HepG2 (cell line): ENCODE measurements around the gene TPSD1. TPM values are rescaled to one million over a fixed set of nuclear protein-coding genes. Genes with fewer than 3 reads are reported as not detected.

Source experiments
- ATAC-seq: fragments of 200-7000 bp; cut with Tn5 transposase; 3 replicates; pipeline ENCODE4 v1.9.1; 2020; ENCODE audit warnings: mild to moderate bottlenecking, moderate library complexity
- BruUV-seq: library from RNA; stranded (reverse); fragments of 400-500 nt; replicated peaks from 2 replicates; lab custom pipeline; 2021; lab: Mats Ljungman, UMichigan
- CTCF ChIA-PET: fragments of 300-600 bp; formaldehyde crosslinking; extraction: SDS; loops from one replicate; lab custom pipeline; 2021; ENCODE audit warnings: low total read pairs, inconsistent platforms, low intra/inter-chr PET ratio; lab: Yijun Ruan, JAX
- POLR2A ChIA-PET: fragments of 350-600 bp; sonication (Branson Sonifier 250); formaldehyde crosslinking; loops from one replicate; lab custom pipeline; 2020; ENCODE audit warnings: antibody characterized with exemption, inconsistent platforms; lab: Yijun Ruan, JAX
- DNase-seq: peaks from one replicate; pipeline ENCODE4 v3.0.0-alpha.2; 2015; ENCODE audit warnings: low spot score
- FAIRE-seq: peaks from 3 replicates; lab custom pipeline; 2011; peaks lifted over from hg19 to GRCh38; lab: Jason Lieb, UNC
- H2AFZ ChIP-seq: one replicate; pipeline ENCODE4 v1.6.1; 2011; ENCODE audit warnings: low read length, inconsistent platforms
- H3K27ac ChIP-seq: fragments of 300-600 bp; 3 replicates; pipeline ENCODE4 v1.8.0; 2011; ENCODE audit warnings: mixed run types, mild to moderate bottlenecking, mixed read lengths, low read length, inconsistent platforms; ENCODE audit not compliant: insufficient read depth; ENCODE audit errors: extremely low read length
- H3K27me3 ChIP-seq, 2 experiments: fragments of 200-600 bp in 1 of 2; 2 replicates in 1 of 2; 3 replicates in 1 of 2; pipeline versions ENCODE4 v1.6.0 to v1.8.0; 2011; ENCODE audit warnings: low read length in 2 of 2, mild to moderate bottlenecking in 2 of 2, moderate library complexity in 2 of 2, inconsistent platforms in 1 of 2; ENCODE audit not compliant: insufficient read depth in 2 of 2, control insufficient read depth in 1 of 2
- H3K36me3 ChIP-seq, 2 experiments: fragments of 200-600 bp in 1 of 2; replicated peaks in 1 of 2; 2 replicates in 1 of 2; 3 replicates in 1 of 2; pipeline versions ENCODE4 v1.5.1 to v1.8.0; 2011; ENCODE audit warnings: low read length in 2 of 2, inconsistent platforms in 1 of 2; ENCODE audit not compliant: insufficient read depth in 2 of 2, control insufficient read depth in 1 of 2
- H3K4me1 ChIP-seq: 2 replicates; pipeline ENCODE4 v1.5.1; 2012; ENCODE audit warnings: low read length, inconsistent platforms; ENCODE audit not compliant: insufficient read depth
- H3K4me2 ChIP-seq: 2 replicates; pipeline ENCODE4 v1.6.0; 2011; ENCODE audit warnings: low read depth, low read length, inconsistent platforms
- H3K4me3 ChIP-seq, 3 experiments: fragments of 200-600 bp in 1 of 3; sonication (generic), shearing (Covaris generic) in 1 of 3; replicated peaks in 1 of 3; 2 replicates each; pipeline ENCODE4 v1.5.1; 2011 to 2016; ENCODE audit warnings: low read length in 3 of 3, inconsistent platforms in 2 of 3, low read depth in 2 of 3, mild to moderate bottlenecking in 2 of 3, control low read depth in 1 of 3, mixed read lengths in 1 of 3; ENCODE audit not compliant: insufficient read depth in 1 of 3
- H3K79me2 ChIP-seq: one replicate; pipeline ENCODE4 v1.6.1; 2011; ENCODE audit warnings: low read length, inconsistent platforms; ENCODE audit not compliant: insufficient read depth
- H3K9ac ChIP-seq: 2 replicates; pipeline ENCODE4 v1.6.0; 2011; ENCODE audit warnings: mild to moderate bottlenecking, low read depth, low read length, inconsistent platforms; ENCODE audit not compliant: insufficient read depth
- H3K9me3 ChIP-seq: 2 replicates; pipeline ENCODE4 v1.5.1; 2012; ENCODE audit warnings: mild to moderate bottlenecking, low read length
- H4K20me1 ChIP-seq: 2 replicates; pipeline ENCODE4 v1.6.0; 2011; ENCODE audit warnings: inconsistent platforms, mild to moderate bottlenecking, low read length, moderate library complexity; ENCODE audit not compliant: insufficient read depth
- EZH2 ChIP-seq: conservative IDR thresholded peaks from 2 replicates; pipeline ENCODE4 v1.6.1; 2012; ENCODE audit warnings: mild to moderate bottlenecking, low read depth, low read length, moderate library complexity
- KLF9 ChIP-seq: IDR thresholded peaks from 2 replicates; pipeline ENCODE4 v1.6.1; 2016; ENCODE audit warnings: low read depth
- RAD51 ChIP-seq: fragments of 450-650 bp; IDR thresholded peaks from 2 replicates; pipeline ENCODE4 v1.6.1; 2016; ENCODE audit warnings: borderline replicate concordance
- RXRB ChIP-seq: IDR thresholded peaks from 2 replicates; pipeline ENCODE4 v1.6.1; 2016; ENCODE audit warnings: borderline replicate concordance, missing genetic modification reagents, missing compliant biosample characterization
- SIX1 ChIP-seq: sonication (generic); formaldehyde crosslinking; IDR thresholded peaks from 2 replicates; pipeline ENCODE4 v1.4.0; 2020; ENCODE audit warnings: missing genetic modification reagents, borderline replicate concordance
- TFAP4 ChIP-seq: sonication (generic); IDR thresholded peaks from 2 replicates; pipeline ENCODE4 v1.6.1; 2016; ENCODE audit warnings: low read depth, borderline replicate concordance
- TFDP2 ChIP-seq: sonication (generic); formaldehyde crosslinking; IDR thresholded peaks from 2 replicates; pipeline ENCODE4 v1.4.0; 2020; ENCODE audit warnings: missing genetic modification reagents
- ZNF687 ChIP-seq: sonication (generic); formaldehyde crosslinking; IDR thresholded peaks from 2 replicates; pipeline ENCODE4 v1.5.1; 2020; ENCODE audit warnings: mild to moderate bottlenecking, missing genetic modification reagents, moderate library complexity
- ZNF75D ChIP-seq: sonication (generic); formaldehyde crosslinking; IDR thresholded peaks from 2 replicates; pipeline ENCODE4 v1.8.1; 2023; ENCODE audit warnings: missing genetic modification reagents, mild to moderate bottlenecking, borderline replicate concordance
- ZSCAN31 ChIP-seq: sonication (generic); formaldehyde crosslinking; IDR thresholded peaks from 2 replicates; pipeline ENCODE4 v1.5.0; 2020; ENCODE audit warnings: low read depth, mild to moderate bottlenecking, missing genetic modification reagents
- WGBS: methylation state at CpG from one replicate; pipeline ENCODE4 v1.1.6; 2017; ENCODE audit warnings: low lambda C conversion rate; 5-methylcytosine and 5-hydroxymethylcytosine counted together
- in situ Hi-C: cut with HindIII; loops from 2 replicates; pipeline ENCODE4 v1.10.0; 2017; ENCODE audit warnings: low pct_unique_long_range_greater_than_20kb; ENCODE audit not compliant: extremely low pct_ligation_motif_present
- intact Hi-C: fragments of 100-400 bp; cut with micrococcal nuclease; formaldehyde crosslinking; loops from one replicate; pipeline ENCODE4 v1.10.0; 2022; ENCODE audit not compliant: unreplicated experiment
- polyA plus RNA-seq, 8 experiments: library from polyadenylated mRNA; depleted of rRNA in 3 of 8; stranded (reverse) in 7 of 8; unstranded in 1 of 8; fragments of >200 nt; fragmentation: Illumina TruSeq in 4 of 8; extraction: Trizol in 4 of 8; gene quantifications; 2 replicates each; pipeline versions ENCODE4 v1.2.1 to v1.2.3, GENCODE V29; 2011 to 2016; ENCODE audit warnings: low read depth in 4 of 8, missing spikeins in 1 of 8, mixed read lengths in 1 of 8; ENCODE audit not compliant: insufficient read depth in 1 of 8
- total RNA-seq, 5 experiments: library from RNA; depleted of rRNA; stranded (reverse); fragments of >200 nt; fragmentation: Illumina TruSeq; extraction: Trizol; gene quantifications; 2 replicates each; pipeline ENCODE4 v1.2.3, GENCODE V29; 2016; ENCODE audit warnings: low read depth in 1 of 5

The TPSD1 gene
- total and polyA plus RNA-seq, 2 of the 13 experiments (the other 11 are each of a cell fraction or from before 2014, with no cell fraction given): not detected

DNA sequence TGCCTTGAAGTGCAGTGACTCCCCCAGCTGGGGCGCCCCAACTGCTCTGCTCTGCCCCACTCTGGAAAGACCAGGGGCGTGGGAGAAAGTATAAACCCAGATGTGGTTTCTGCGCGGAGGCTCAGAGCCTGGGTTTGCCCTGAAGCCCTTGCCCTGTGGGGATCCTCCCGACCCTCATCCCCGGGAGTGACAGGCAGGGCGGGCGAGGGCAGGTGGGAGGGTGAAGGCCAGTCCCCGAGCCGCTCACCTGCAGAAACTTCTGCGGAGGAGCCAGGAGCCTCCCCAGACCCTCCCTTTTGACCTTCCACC, 3.8 kb downstream of the TPSD1 start:
- DNase-seq: no peak
- Histone ChIP-seq H2AFZ (no peak overlapping the region), H3K27me3 (peaks cover 21 to 68% of the 10 kb centered on the region in 2 experiments; a peak in 4 of 5 replicates), H3K79me2 (no peaks in the 10 kb centered on the region), H3K9ac (no peak overlapping the region), H3K4me2 (no peak overlapping the region), H3K4me3 (peak overlapping the region in 1 of 3 experiments; percentile 37; a peak in 1 of 6 replicates), H3K36me3 (no peaks in the 10 kb centered on the region), H4K20me1 (no peaks in the 10 kb centered on the region), H3K9me3 (no peaks in the 10 kb centered on the region), H3K27ac (no peak overlapping the region), H3K4me1 (no peaks in the 10 kb centered on the region)
- BruUV-seq: no TSS peak
- WGBS: 0% methylated on average over 2 of the region's 11 CpGs
- no peak for FAIRE-seq
- CTCF ChIA-PET: no interaction called here
- TF ChIP-seq RAD51 (no peak), EZH2 (peak; percentile 60; the same call in 1 of the 2 replicates)
- POLR2A ChIA-PET: no interaction called here
- intact Hi-C loops: no loop called here
- no peak for ATAC-seq
- in situ Hi-C loops: no loop called here

- BruUV-seq: no TSS peak
- intact Hi-C loops (no loop called here), in situ Hi-C loops (no loop called here)
- Histone ChIP-seq H3K27me3 (peaks cover 21 to 68% of the 10 kb centered on the region in 2 experiments; a peak in 4 of 5 replicates), H3K9ac (no peak overlapping the region), H3K27ac (no peak overlapping the region), H3K4me3 (no peak overlapping the region), H4K20me1 (no peaks in the 10 kb centered on the region), H3K79me2 (no peaks in the 10 kb centered on the region), H2AFZ (no peak overlapping the region), H3K4me2 (no peak overlapping the region), H3K9me3 (no peaks in the 10 kb centered on the region), H3K36me3 (no peaks in the 10 kb centered on the region), H3K4me1 (no peaks in the 10 kb centered on the region)
- ChIA-PET POLR2A (no interaction called here), CTCF (no interaction called here)
- no peak for FAIRE-seq
- DNase-seq: no peak
- WGBS: 34% methylated on average over 16 of the region's 36 CpGs
- no peak for ATAC-seq
- no peak for TF ChIP-seq SIX1 (CRISPR knock-in tag)
- no peak for TF ChIP-seq TFDP2 (CRISPR knock-in tag)
- no peak for TF ChIP-seq TFAP4
- no peak for TF ChIP-seq ZNF75D (CRISPR knock-in tag)
- no peak for TF ChIP-seq ZSCAN31 (CRISPR knock-in tag)
- no peak for TF ChIP-seq RXRB (CRISPR knock-in tag)
- TF ChIP-seq ZNF687 (CRISPR knock-in tag): no peak
- no peak for TF ChIP-seq KLF9
Measured at GRCh38 chr16:1260101-1260680, 4.3 kb downstream of the TPSD1 start.
